ENCODE results near the gene NFIA.

NFIA gene

DNA sequence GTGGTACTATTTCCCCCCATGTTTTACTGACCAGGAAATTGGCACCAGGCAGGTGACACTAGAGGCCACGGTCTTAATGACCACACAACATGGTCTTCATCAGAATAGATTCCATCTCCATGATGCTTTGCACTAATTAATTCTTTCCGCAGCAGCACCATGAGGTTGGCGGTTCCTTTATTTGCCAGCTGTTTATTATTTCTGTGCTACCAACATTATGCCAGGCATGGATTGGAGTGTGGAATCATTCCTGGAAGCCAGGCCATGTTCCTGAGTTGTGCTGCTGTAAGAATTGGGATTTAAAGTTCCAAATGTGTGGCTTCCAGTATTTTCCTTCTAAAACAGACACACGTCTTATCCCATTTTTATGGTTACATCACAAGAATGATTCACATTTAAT is 107.8 kb downstream of the NFIA start:
- no peak for DNase-seq

DNA sequence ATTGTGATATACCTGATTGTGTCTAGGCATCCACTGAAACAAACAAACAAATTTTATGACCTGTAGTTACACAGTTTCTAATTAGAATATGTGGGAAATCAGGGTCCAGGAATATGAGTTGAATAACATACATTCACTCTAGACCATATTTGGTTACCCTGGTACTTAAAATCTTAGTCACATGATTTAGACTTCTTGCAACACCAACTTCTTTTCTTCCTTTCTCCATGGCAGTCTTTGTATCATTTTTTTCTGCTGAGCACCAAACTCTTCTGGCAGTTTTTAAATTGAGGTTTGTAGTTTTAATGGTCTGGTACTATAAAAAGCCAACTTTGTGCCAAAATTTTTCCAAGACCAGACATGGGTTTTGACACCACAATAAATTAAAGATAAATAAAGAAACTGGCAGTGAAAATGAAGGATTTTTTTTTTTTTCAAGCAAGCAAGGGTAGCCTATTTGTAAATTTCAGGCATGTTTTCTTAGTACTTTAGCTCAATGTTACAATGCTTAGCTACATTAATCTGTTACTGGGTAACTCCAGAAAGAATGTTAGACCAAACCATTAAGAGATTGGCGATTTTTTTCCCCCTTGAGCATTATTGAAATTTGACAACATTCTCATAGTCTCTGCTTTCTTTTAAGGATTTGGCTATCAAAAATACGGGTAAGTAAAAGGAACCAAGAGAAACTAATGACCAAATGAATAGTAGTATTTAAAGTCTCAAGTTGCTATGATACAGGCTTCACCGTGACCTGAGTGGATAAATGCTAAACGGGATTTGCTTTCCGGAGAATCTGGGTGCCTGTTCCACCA is 108.5 kb downstream of the NFIA start:
- DNase-seq: no peak

DNA sequence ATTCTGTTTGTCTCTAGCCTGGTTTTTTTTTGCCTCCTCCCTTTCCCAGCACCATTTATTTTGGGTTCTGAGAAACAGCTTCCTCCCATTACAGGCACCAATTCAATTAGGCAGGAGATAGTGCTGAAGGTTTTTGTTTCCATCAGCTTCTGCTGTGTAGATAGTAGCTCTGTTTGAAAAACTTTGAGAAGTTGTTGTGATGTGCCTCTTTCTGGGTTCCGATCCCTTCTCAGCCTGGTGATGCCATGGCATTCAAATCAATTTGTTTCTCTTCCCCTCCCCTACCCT is 109.0 kb downstream of the NFIA start:
- no peak for DNase-seq

DNA sequence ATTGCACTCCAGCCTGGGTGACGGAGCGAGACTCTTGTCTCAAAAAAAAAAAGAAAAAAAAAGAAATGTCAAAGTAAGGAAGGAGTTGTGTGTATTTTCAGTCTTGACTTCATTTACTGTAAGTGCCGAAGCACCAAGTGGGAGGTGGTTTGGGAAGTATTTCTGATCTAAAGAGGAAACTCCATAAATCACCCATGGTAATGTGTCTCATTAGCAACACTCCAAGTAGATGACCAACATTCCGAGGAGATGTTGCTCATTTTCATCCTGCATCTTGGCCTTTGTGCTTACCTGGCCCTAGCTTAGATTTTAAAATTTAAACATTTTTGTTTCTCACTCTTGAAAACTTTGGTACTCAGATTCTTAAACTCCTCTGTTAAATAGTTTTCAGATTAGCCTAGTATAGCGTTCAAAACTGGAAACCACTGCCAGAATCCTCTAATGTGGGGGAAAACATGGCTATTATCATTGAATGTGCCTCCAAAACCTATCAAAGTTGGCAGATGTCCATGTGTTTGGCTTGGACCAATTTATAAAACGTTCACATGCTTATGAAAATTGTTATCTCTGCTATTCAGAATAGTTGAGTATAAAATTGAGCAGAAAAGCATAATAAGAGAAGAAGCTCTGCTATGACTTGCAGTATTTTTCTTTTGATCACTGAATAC is 110.4 kb downstream of the NFIA start:
- DNase-seq: no peak

DNA sequence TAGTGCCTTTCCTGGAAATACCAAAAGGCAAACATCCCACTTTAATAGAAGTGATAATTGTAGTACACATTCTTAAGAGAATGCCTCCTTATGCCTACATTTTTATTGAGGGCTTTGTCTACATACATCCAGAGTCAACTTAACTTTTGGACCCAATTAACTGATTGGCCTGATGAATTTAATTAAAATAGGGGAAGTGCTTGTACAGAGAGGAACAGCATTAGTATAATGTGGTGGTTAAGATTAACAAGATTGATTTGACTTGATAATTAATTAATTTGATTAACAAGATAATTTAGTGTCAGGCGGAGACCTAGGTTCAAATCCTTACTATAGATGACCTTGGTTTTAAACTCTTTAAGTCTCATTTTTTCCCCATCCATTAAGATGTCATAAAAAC is 111.4 kb downstream of the NFIA start:
- no peak for DNase-seq

DNA sequence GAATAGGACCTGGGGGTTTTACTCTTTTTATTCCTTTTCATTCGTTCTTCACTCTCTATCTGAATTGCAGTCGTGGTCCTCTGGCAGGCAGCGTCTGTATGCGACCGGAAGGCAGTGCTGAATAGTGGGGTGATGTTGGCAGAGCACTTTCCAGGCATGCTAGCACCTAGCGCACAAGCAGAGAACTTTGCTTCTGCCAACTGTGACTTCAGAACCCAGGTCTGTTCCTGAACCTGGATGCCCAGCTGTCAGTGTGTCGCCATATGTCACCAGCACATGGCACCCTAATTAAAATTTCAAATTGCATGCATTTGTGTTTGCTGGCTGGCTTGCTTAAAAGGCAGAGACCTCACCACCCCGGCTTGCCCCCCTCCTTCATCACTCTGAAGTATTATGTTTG is 116.2 kb downstream of the NFIA start:
- DNase-seq: no peak

DNA sequence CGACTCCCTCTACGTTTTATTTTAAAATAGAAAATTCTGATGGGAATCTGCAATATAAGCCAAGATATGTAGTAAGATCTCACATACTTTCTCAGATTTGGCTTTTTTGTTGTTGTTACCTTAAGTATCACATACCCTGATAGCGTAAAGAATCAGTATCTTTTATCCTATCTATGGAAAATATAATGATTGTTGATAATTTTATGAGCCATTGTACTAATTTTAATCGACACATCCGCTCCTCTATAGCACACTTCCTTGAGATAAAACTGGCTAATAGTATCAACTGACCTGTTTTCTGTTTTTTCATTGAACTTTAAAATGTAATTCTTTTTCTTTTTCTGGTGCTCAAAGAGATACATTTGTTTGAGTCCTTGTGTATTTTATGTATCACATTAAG is 118.7 kb downstream of the NFIA start:
- DNase-seq: no peak

DNA sequence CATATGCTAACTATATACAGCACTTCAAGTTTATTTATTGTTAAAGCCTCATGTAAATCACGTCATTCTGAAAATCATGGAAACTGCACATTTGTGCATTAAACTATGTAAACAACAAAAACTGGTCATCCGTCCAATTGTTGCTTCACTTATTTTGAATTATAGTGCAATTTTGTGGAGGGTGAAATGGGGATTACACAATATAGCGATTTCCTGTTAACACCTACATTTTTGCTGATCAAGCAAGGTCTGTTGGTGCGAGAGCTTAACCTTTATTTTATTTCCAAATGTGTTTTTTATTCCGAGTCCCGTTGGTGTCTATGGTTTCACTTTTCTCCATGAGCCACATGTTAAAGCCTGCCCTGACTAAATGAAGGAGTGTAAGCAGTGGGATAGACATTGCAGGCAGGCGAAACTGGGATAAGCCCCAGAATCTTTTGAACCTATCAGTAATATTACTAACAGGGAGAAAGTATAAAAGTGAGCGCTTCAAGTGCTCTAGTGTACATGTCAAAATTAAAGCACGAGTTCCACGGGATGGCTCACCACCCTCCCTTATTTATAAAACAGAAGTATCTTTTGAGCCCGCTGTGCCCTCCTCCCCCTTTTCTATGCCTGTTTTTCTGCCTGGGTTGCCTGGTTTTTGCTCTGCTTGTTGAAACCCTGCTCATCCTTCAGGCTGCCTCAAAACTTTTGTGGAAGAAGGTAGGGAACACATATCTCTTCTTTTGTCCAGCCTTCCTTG is 120.7 kb downstream of the NFIA start:
- no peak for DNase-seq

DNA sequence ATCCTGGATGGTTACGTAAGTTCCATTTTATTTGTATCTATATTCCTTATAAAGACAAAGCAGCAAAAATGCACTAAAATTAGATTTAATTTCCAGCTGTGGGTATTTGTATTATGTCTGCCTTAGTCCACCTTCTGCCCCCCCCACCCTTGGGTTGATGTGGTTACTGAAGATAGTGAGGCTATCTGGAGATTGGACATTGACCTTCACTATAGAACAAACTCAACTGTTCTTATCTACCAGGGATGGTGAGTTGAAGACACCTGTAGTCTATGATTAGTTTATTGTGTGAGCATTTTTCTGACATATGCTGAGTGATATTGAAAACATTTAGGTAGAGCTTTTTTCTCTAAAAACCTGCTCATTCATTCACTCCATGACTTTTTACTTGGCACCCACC is 122.2 kb downstream of the NFIA start:
- DNase-seq: no peak

DNA sequence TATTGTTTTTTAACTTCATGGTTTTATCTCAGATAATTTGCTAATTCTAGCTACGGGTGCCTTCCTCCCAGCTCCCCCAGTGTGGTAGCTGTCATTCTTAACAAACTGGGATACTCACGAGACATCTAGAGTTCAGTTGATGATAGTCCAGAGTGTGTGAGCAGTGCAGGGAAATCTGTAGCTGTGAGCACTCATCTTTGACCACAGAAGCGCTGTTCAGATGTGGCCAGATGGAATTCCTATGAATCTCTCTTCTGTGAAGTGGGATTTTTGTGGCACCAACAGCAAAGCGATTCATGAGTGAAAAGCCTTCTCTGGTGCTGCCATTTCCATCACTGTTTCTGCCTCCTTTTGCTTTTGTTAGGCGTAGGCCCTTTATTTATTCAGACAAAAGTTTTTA is 125.1 kb downstream of the NFIA start:
- no peak for DNase-seq

DNA sequence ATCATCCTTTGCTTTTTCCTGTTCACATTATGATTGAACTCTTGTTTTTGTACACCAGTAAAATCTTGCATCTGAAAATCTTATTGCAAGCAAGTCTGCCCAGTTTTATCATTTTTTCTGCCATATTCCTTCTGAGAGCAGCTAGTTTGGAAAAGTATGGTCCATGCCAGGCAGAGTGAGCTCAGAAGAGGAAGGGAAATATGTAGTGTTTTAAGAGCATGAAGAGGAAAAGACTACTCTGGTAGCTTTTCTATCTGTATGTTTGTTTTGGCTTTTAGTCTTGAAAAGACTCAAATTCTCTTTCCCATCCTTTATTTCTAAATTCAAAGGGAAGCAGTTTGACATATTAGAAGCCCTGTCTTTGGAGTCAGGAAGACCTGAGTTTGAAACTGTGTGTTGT is 125.8 kb downstream of the NFIA start:
- DNase-seq: no peak

DNA sequence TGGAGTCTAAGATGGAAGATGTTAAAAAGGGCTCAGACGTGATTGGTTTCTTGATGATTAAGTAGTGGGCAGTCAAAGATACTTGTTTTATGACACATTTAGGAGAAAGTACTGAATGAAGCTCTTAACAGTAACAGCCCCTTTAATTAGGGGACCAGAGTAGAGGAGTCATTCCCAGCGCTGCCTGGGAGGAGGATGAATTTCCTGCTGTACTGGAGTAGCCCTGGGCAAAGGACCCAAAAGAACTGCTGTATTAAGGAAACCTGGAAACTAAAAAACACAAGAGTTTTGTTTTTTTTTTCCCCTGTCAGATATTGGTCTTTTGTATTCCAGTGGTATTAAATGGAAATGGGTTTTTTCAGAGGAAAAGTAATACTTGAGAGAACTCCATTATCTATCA is 126.5 kb downstream of the NFIA start:
- no peak for DNase-seq

DNA sequence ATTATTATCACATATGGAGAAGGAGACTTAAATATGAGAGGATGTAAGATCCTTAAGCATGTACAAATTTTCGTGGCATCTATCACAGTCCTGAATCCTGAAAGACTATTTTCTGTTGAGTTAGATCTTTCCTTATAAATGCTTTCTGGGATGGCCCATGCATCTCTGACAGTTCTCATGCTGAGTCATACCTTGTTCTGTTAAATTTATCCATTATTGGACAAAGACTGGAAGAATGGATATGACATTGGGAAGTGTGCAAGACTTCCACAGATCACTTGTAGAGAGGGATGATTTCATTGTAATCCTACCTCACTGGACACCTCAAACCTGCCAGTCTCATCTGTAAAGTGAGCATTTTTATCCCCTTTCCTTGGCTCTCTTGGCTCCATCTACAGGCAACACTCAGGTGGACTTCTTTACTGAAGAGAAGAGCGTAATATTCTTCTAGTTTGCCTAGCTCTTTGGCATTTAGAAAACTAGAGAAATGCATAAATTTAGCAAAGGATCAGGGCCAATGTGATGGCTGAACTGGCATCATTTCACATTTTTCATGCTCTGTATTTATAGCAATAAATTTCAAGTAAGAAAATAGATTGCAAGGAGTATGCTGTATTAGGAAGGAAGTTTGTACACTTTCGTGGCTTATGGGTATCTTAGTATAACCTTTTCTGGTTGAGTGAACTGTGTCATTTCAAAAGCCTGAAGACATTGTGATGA is 128.2 kb downstream of the NFIA start:
- no peak for DNase-seq

DNA sequence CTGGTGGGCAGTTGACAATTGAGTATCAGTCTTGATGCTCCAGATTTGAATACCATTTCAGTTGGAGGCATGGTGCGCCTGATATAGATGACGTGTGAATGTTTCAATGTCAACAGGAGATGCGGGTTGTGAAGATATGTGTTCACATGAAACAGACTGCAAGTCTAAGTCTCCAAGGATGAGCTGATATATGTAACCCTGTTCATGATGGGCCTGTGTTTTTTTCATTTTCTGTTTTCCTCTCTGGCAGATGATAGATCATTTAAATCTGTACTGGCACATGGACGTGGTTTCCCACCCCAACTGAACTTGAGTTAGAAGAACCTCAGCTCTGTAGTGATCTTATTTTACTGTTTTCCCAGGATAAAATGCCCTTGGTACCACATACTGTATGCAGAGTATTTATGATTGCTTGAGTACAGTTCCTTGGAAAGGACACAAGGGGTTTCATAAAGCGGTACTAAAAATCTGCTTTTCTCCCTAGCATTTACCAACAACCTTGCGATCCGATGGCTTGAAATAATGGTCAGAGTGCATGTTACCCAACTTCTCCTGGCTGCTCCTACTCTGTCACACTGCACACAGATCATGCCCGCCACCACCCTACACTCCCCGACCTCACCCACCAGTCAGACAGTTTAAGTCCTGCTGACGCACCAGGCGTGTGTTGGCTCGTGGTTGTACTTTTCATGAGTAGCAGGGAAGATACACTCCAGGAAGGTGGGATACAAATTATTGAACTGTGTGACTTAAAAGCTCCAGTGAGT is 131.1 kb downstream of the NFIA start:
- no peak for DNase-seq

DNA sequence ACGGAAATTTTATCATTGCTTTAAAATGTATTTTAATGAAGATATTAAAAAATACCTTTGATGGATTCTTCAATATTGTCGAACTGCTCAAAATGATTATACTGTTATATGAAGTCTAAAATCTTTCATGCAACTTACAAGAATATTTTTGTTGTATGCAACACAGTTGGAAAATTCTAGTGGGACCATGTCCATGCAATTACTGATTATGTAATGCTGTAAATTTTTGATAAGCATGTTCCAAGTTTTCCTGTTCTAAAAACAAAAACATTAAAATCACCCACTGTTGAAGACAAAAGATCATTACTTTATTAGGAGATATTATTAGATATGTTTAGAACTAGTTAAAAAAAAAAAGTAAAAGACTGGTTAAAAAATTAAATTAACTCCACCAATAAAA is 132.8 kb downstream of the NFIA start:
- DNase-seq: no peak

DNA sequence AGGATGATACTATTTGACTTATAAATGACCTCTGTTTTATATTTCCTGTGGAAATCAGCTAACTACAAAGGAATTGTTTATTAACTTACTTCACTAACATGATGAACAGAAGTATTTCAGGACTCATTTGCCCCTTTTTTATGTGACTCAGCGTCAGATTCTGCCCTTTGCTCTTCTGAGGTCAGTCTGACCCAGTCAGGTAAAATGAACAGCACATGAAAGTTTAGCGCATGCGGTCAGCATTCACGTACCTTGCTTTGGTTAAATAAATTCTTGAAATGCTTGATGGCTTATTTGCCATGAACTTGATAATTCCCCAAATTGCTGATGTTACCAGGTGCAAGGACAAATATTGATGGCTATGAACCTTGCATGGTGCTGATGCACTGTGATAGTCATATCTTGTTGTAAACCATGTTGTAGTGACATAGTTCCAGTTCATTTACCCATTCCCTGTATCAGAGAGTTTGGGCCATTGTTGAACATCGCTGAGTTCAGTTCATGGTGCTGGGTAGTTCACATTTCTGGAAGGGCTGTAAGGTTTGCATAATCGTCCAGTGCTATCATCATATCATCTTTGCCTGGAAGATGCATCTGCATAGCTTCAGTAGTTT is 133.4 kb downstream of the NFIA start:
- no peak for DNase-seq

DNA sequence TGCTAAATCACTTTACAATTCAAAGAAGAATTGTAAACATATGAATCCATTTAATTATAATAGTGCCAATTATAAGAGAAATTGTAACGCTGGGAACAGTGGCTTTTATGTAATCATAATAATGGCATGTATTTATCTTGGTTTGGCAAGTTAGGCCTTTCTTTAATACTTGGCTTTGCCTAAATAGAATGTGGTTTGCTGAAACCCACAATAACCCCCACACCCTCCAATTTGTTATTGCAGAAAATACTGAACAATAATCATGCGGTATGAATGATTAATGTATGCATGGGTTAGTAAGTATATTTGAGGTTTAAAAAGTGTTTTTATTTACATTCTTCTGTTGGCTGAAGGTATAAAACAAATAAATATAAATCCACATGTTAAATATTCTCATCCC is 138.2 kb downstream of the NFIA start:
- DNase-seq: no peak

DNA sequence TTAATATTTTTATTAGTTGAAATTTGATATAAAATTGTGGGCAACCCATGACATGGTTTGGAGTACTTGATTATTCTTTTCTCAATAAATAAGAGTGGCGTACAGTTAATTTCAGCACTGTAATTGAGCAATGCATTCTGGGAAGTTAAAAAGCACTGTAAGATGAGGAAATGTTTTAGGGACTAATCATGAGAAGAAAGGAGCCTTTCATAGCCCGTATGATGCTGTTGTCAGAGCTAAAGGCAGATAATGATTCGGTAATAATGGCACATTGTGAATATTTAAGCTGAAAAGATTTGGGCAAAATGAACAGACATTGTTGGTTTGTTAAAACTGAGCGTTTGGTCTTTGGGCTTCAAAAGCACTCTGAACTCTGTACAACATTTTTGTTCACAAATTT is 139.3 kb downstream of the NFIA start:
- DNase-seq: no peak

DNA sequence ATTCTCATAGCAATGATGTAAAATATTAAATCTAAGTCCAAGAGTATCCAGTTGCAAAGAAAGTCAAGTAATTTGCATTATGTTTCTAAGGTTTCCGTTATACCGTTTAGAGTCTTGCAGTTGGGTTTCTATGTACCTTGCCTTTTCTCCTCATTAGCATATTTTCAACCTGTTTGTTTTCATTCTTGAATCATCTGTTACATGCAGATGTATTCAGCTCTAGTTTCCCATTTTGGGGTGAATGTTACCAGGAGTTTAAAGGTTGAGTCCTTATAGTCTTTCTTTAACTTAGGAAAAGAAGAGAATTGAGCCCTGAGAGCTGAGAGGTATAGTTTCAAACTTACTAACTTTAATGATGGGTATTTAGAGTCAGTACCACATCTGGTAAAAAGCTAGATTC is 139.9 kb downstream of the NFIA start:
- DNase-seq: no peak

DNA sequence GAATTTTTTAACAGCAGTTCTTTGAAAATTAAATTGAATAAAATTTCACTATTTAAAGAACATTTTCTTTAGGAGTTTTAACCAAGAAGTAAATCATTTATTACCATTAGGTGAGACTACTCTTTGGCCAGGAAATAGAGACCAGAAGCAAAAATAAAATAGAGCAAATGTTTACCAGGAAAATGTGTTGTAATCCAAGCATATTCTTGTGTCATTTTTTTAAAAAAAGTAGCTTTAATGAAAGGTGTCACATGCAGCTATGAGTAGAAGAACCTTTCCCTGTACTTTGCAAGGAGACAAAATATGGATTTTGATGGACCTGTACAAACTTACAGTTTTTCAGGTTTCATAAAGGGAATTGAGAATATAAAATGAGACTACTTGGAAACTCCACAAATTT is 140.8 kb downstream of the NFIA start:
- no peak for DNase-seq

DNA sequence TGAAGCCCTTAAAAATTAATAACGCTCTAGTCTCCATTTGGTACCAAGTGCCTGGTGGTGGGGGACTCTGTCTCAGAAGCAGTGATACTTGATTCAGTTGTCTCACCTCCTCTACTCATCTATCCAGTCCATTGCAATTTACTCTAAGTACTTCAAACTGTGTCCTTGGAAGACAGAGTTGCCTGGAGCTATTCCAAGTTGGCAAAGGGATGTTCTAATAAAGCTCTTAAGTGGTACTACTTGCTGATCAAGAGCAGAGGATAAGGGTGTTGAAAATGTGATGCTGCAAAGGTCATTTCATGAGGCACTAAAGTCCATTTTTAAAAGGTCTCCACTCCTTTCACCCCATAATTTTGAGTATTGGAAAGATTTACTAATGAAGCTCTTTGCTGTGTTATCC is 142.2 kb downstream of the NFIA start:
- DNase-seq: no peak

DNA sequence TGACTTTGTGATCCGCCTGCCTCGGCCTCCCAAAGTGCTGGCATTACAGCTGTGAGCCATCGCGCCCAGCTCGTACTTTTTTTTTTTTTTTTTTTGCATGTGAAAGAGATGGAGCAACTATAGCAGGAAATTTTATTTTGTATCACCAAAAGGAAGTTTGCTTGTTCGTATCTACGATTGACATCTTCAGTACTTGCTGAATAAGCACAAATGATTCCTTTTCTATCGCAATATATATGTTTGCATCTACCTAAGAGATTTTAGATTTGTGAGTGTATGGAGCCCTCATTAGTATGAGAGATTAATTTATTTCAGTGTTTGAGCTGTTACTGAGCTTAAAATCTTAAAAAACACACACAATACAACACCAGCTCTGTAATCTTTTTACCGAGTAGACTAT is 143.1 kb downstream of the NFIA start:
- no peak for DNase-seq

All from activated gamma-delta T cell treated with Interleukin-2 at 50 U/mL for 16 hours (primary cell).